Activated CD8-positive, alpha-beta memory T cell treated with anti-CD3 and anti-CD28 coated beads, Interleukin-2, amount 50 U/mL, for 1 hour (primary cell): ENCODE data around the gene MRAP.
"Not testable (repeated sequence)": the region's sequence is repeated elsewhere in the genome, so short reads cannot be mapped to it uniquely, and the experiment has no call there.

ENCODE experiments used
- DNase-seq: peaks from one replicate; pipeline ENCODE4 v3.0.0-alpha.2; 2020; ENCODE audit errors: extremely low read depth

MRAP gene

DNA sequence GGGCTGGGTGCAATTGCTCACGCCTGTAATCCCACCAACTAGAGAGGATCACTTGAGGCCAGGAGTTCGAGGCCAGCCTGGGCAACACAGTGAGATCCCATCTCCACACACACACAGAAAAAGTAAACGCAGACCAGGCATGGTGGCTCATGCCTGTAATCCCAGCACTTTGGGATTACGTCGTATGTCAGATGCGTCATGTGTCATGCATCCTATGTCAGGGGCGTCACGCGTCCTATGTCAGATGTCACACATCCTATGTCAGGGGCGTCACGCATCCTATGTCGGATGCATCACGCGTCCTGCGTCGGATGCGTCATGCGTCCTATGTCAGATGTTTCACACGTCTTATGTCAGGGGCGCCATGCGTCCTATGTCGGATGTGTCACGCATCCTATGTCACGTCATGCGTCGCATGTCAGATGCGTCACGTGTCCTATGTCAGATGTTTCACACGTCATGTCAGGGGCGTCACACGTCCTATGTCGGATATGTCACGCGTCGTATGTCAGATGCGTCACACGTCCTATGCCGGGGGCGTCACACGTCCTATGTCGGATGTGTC lies 1.5 kb downstream of the MRAP start:
- DNase-seq, result no peak

DNA sequence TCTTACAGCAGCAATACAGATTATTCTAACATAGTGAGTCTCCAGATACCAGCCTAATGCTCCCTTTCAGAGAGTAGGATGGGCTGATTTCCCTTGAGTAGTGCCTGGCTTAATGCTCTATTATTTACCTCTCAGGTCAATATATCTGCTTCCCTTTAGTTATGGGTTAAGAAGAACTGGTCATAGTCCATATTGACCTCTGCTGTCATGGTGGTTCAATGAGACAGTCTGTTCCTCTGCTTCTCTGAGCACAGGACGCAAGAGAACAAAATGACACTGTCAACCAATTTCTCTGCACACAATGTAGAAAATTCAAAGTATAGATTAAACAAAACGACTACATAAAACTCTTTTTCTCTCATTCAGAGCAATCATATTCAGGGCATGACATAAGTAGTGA lies 2.9 kb downstream of the MRAP start:
- no peak for DNase-seq

GRCh38 chr21:32302560-32302959 lies 3.9 kb downstream of the MRAP start:
- DNase-seq, result no peak

DNA sequence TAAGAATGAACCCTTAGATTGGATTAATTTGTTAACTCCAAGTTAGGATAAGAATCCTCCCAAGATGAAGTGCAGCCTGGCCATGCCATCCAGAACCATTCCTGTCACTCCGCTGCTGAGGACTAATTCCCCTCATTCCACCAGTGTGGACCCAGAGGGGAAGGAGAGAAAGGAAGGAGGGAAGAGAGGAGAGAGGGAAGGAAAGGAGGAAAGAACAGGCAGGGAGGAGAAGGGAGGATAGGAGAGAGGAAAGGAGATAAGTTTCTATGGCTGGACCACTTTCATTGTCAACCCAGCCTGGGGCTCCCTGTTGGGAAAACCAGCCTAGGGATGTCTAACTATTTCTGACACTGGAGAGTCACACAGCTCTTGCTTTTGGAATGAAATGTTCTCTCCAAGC lies 4.7 kb downstream of the MRAP start:
- no peak for DNase-seq

DNA sequence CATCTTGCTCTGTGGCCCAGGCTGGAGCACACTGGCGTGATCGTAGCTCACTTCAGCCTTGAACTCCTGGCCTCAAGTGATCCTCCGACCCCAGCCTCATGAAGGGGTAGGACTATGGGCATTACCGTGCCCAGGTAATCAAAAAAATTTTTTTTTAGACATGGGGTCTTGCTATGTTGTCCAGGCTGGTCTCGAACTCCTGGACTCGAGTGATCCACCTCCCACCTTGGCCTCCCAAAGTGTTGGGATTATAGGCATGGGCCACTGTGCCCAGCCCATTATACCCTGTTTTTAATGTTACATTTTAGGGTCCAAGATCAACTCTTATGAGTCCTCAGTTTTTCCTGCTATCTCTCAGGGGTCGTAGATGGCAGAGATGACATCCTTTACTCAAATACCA lies 6.3 kb downstream of the MRAP start:
- DNase-seq, result no peak

DNA sequence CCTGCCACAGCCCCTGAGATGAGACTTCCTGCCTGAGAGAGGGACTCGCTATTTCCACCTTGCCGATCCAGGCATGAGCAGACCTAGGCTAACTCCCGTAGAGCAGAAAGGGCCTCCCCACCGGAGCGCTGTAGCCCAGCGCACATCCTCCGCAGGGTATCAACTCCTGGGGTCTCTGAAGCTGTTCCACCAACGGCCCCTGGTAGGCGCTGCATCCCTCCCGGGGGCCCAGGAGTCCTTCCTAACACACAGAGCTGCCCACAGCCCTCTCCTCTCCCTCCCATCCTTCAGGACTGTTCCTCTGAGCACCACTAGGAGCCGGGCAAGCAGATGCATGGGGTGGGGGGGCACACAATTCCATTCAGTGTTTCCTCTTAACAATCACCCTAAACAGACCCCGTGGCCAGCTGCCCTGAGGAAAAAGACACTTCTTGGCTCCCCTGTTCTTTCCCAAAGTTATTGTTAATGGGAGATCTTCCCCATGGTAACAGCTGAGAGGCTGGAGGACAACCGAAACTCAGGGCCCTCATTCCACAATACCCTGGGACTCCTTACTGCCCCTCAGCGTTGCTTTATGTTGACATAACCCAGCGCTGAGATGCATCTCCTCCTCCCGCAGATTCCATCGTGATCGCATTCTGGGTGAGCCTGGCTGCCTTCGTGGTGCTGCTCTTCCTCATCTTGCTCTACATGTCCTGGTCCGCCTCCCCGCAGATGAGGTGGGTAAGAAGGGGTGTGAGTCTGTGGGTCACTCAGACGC lies 7.5 kb downstream of the MRAP start:
- no peak for DNase-seq

GRCh38 chr21:32307706-32308105 lies 9.1 kb downstream of the MRAP start:
- no peak for DNase-seq

GRCh38 chr21:32308696-32309095 lies 10.0 kb downstream of the MRAP start:
- no peak for DNase-seq

DNA sequence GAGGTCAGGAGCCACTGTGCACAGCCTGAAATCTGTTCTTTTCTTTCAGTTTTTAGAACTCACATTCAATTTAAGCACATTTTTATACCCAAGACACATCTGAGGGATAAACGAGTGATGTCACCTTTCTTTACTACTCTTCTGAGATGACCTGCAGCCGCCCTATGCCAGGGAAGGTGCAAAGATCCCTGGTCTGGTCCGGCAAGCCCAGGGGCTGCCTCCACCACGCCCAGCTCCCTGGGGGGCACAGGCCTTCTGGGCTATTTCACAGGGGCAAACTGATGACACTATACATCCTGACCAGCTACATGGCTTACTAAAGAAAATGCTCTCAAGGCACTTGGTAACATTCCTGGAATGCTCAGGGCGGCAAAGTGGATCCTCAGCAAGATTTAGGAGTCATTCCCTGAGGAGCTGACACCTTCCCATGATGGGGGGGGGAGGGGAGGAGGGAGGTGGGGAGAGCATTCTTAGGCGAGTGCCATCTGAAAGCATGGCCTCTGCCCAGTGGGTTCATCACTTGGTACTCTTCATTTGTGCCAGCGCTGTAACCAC lies 11.3 kb downstream of the MRAP start:
- DNase-seq, result no peak

- not testable (repeated sequence) for DNase-seq
These were observed 12.3 kb downstream of the MRAP start for GRCh38 chr21:32310976-32311375.

DNA sequence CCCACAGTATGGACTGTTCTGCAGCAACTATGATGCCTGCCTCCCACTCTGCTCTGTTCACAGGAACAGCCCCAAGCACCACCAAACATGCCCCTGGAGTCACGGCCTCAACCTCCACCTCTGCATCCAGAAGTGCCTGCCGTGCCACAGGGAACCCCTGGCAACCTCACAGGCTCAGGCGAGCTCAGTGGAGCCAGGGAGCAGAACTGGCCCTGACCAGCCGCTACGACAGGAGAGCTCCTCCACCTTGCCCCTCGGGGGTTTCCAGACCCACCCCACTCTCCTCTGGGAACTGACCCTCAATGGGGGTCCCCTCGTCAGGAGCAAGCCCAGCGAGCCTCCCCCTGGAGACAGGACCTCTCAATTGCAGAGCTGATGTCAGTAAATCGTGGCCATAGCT lies 13.0 kb downstream of the MRAP start:
- DNase-seq, result no peak

DNA sequence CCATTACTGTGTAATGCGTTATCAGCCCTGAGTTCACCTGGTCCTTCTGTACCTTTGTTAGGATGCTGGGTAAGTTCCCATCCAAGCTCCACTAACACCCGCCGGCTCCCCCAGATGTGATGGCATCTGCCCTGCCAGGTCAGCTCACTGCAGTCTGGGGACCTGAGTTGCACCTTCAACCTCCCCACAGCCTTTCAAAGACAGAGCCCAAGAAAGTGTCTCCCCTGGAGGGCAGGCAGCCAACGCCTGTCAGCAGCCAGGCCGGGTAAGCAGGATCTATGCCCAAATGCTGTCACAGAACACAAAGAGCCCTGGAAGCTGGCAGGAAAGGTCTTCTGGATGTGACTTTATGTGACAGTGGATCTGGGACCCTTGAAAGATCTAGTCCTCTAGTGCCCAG lies 13.7 kb downstream of the MRAP start:
- DNase-seq, result no peak

DNA sequence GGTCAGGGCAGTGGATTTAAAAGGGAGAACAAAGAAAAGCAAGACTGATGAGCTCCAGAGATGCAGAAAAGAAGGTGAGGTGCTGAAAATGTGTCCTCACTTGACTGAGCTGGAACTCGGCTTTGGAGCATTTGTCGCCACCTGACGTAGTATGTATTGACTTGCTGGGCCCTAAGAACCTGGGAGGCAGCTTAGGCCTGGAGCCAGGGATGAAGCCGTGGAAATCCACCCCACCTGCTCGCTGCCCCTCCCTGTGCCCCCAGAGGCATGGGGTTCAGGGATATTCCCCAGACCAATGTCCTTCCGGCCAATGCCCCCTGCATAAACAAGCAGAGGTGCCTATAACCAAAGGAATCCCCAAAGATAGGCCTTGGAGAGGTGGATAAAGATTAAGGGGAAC lies 14.3 kb downstream of the MRAP start:
- no peak for DNase-seq

GRCh38 chr21:32314806-32315205 lies 16.2 kb downstream of the MRAP start:
- no peak for DNase-seq

GRCh38 chr21:32315511-32316281 lies 17.0 kb downstream of the MRAP start:
- DNase-seq, result no peak

DNA sequence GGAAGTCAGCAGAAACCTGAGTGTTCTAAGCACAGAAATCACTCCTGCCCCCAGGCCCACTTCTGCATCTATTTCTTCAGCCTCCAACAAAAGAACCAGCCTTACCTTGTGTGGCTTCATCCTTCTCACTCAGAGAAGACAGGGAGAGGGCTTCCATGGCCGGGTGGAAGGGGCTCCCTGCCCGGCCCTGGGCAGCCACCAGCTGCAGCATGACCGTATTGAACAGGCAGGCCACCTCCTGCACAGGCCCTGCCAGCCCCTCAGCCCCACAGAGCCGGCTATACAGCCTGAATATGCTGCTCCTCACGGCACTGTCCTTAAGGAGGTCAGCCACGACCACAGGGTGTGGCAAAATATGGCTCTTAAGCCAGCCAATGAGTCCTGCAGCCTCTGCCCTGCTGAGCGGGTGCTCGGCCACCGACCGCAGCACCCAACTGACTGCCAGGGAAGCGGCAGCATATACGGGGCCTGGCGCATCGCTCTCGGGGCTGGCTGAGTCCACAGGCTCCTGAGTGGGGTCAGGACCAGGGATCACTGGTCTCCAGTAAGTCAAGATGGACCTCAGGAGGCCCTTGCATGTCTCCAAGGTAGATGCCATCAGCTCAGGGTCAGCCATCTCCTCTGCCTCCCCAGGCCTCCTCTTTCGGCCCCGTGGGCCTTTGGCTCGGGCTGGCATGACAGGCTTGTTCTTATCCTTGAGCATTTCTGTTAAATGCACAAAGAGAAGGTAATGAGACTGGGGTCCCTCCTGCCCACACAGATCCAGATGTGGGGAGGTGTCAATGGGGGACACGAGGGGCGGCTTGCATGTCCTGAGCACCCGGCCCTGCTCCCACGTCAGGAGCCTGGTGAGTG lies 17.9 kb downstream of the MRAP start:
- DNase-seq, result no peak

DNA sequence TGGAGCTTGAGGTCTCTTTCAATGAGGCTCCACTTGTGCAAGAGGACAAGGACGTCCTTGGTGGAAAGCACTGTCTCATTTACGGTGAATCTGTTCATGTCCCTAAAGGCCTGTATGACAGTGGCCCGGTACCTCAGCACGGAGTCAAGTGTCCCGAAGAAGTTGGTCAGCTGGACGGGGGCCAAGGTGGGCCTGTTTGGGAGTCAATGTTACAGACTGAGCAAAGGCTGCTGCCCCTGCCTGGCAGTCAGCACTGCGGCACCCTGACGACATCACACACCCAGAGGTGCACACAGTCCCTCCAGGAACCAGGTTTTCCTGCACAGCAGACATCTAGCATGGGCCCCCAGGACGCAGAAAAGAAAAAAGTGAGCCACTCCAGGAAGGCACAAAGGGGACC lies 19.1 kb downstream of the MRAP start:
- no peak for DNase-seq

DNA sequence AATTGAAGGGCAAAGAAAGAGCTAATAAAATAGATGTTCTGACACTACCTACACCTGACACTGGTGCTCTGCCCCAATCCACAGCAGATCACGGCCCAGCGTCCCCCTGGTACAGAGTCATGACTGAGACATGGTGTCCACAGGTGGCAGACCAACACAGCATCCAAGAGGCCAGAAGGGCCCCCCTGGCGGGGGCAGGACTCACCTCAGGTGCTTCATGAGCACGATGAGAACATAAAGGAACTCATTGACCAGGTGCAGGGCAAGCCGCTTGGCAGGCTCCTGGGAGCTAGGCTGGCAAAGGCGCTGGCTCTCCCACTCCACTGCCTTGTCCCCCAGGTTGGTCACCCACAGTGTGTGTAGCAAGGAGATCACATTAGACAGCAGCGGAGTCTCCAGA lies 20.4 kb downstream of the MRAP start:
- DNase-seq, result no peak

GRCh38 chr21:32320059-32320458 lies 21.4 kb downstream of the MRAP start:
- no peak for DNase-seq

DNA sequence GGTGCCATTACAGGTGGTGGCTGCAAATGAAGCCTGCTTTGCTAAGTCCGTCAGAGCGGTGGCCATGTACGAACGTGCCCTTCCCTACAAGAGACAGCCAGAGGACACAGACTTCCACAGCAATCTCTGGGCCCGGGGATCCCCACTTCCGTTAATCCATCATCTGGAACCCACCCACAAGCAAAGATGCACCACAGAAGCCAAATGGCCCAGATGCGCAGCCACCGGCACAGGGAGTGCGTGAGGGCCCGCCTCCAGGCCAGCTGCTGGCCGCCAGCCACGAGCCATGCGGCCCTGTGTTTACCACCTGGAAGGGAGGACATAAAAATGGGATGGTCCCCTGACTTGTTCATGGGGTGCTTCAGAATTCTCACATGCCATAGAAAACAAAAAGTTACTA lies 22.1 kb downstream of the MRAP start:
- no peak for DNase-seq

GRCh38 chr21:32321480-32321879 lies 22.8 kb downstream of the MRAP start:
- DNase-seq, result no peak

DNA sequence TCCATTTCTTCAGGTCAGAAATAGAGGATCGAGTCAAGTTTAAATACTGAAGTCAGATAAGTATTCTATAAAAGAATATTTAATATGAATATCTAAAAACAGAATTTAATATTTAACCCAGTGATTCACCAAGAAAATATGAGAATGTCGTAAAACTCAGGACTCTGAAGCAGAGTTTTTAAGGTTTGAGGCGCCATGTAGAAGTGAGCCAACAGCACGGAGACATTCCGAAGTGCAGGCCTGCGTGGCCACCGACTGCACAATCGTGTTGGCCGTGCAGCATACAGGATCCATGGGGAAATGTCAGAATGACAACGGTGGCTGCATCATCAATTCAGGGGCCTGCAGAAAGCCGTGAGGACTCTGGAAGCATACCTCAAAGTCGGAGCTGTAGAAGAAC lies 23.4 kb downstream of the MRAP start:
- DNase-seq, result no peak
